Cardiac septum (tissue), 1 donor: ENCODE measurements around the gene JARID2. TPM values are rescaled to one million over a fixed set of nuclear protein-coding genes. Genes with fewer than 3 reads are reported as not detected.

Source experiments
- DNase-seq: peaks from one replicate; pipeline ENCODE4 v3.0.0-alpha.2; 2020; ENCODE audit warnings: low spot score
- intact Hi-C: fragments of 100-400 bp; cut with DNase I; formaldehyde crosslinking; loops from one replicate; pipeline ENCODE4 v1.14.0; 2022
- total RNA-seq: library from RNA; stranded (reverse); fragmentation: NEBNext Ultra II Directional; extraction: Animal tissue kit (Norgen Biotek cat#: 25700); gene quantifications from one replicate; pipeline ENCODE4 v1.2.1, GENCODE V29; 2021
- donor health status: DM: no; HTN: no; CAD: no.

The JARID2 gene
- total RNA-seq, 1 donor from 2014 or later, result 4.5 TPM

GRCh38 chr6:15460110-15460727 is 214.3 kb downstream of the JARID2 start:
- intact Hi-C loops, result no loop called here
- DNase-seq, result no peak

DNA sequence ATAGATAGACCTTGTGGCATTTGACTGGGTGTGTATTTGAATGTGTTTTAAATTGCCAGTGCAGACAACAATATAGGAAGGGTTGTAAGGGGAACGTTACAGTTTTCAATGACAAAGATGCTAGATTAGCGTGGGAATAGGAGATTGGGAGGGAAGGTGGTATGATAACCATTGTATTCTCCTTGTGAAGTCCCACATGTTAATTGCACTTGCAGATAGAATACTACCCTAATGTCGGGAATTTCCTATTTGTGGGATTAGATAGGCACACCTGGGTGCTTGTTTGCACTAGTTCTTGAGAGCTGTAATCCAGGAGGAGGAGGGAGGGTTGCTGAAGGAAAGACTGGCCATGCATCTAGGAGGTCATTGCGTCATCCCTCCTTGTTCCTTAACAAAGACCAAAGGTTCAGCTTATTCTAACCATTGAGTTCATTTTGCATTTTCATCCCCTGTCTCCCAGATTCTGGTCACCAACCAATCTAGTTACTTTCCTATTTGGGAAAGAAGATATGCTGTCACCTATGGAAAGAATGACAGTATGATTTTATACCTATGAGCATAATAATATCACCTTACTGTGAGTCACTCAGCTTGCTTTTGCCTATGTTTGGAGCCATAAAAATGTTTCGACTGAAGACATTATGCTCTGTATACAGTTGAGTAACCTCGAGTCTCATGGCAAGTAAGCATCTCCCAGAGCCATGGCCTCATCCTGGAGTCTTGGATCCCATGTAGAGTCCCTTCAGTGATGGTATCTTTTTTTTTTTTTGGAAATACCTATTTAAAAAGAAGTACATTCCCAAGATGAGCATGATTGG is 215.5 kb downstream of the JARID2 start:
- no peak for DNase-seq
- intact Hi-C loops, result no loop called here

GRCh38 chr6:15462256-15462655 is 216.4 kb downstream of the JARID2 start:
- no peak for DNase-seq
- intact Hi-C loops, result no loop called here

DNA sequence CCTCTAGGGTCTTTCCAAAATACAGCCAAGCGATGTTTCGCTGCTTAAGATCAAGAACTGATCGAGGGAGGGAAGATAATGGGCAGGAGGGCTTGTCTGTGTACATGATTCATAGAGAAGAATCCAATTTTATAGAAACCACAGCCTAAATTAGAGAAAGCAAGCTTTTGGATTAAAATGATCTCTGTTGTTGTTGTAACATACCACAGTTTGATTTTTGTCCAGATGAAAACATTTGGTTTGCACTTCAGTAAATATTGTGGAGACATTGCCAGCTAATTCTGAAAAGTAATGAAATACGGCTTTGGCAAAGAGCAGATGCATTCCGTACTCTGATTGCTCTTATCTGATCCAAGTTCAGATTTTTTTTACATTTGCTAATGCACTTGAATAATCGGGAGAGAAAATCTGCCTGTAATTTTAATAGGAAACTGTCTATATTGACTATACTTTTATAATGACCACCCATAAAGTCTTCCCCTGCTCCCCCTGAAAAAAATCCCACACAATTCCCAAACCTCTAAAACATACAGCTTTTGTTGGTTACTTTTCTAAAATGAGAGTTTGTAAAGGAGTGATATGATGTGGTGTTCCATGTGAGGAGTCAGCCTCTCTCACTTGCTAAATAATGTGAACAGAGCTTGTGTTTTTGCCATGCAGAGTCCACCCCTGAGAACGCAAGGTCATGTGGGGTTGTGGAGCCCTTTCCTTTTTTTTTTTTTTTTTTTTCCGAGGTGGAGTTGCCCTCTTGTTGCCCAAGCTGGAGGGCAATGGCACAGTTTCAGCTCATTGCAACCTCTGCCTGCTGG is 217.1 kb downstream of the JARID2 start:
- DNase-seq, result no peak
- intact Hi-C loops, result no loop called here

- intact Hi-C loops, result no loop called here
Observed at GRCh38 chr6:15464211-15464725, 218.4 kb downstream of the JARID2 start.

GRCh38 chr6:15465212-15465611 is 219.3 kb downstream of the JARID2 start:
- intact Hi-C loops, result no loop called here
- no peak for DNase-seq

More at GRCh38 chr6:15464211-15464725, 218.4 kb downstream of the JARID2 start:
- no peak for DNase-seq

DNA sequence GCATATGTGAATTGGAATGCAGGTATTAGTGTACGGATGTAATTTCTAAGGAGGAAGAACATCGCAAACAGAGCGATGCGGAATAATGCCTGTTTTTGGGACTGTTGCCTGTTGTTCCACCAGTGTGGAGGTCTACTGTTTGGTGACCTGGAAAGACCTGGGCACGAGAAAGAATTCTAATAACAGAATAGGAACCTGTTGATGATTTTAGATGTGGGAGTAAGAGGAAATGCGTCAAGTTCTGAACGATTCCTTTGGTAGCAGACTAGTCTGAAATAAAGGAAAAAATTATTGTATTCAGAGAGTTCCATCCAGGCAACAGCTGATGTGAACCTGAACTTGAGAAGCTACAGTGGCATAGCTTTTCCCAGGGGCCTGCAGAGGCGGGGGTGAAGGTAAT is 224.9 kb downstream of the JARID2 start:
- no peak for DNase-seq
- intact Hi-C loops, result no loop called here

GRCh38 chr6:15472621-15473020 is 226.8 kb downstream of the JARID2 start:
- no peak for DNase-seq
- intact Hi-C loops, result no loop called here

DNA sequence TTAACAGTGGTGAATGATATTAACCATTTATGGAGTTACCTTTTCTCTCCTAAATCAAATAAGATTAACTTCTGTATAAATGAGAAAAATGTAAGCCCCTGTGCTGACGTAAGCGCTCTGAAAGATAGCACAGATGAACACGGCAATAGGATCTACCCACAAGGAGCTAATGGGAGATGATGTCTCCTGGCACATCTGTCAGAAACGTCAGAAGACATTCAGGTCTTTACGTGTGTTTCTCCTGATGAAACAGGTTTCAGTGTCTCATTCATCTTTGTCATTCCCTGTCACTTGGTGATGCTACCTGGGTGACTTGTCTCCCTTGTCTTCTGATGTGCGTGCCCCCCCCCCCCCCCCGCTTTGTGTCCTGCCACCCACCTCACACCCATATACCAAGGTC is 227.3 kb downstream of the JARID2 start:
- DNase-seq, result no peak
- intact Hi-C loops, result no loop called here

DNA sequence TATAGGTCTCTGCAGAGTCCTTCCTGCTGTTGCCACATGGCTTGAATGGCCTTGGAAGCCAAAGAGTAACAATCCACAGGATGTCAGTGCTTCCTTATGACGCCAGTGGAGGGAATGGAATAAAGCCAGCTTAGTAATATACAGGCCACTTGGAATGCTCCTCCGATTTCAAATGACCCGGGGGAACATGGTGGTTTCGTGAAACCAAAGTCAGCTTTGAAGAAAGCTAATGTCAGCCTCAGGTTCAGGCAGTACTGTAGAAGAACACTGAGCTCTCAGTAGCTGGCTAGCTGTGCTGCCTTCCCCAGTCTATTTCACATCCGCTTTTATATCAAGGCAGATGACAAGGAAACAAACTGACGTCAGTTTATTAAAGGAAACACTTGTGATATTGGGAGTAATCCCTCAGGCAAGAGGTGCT is 227.9 kb downstream of the JARID2 start:
- no peak for DNase-seq
- intact Hi-C loops, result no loop called here

DNA sequence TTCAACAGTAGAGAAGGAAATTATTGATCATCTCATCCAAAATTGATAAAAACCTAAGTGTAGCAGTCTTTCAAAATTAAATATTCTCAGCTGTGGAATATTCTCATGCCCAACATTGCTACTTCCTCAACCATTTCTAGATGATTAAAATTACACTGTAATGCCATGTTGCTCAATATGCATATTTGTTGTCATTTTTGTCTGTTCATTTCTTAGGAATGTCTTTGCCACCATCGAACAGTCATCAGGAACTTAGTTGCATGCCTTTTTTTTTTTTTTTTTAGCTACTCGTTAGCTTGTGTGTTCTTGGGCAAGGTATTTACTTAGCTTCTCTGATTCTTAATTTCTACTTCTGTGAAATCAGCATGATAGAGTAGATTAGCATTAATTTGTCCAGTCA is 228.3 kb downstream of the JARID2 start:
- no peak for DNase-seq
- intact Hi-C loops, result no loop called here

DNA sequence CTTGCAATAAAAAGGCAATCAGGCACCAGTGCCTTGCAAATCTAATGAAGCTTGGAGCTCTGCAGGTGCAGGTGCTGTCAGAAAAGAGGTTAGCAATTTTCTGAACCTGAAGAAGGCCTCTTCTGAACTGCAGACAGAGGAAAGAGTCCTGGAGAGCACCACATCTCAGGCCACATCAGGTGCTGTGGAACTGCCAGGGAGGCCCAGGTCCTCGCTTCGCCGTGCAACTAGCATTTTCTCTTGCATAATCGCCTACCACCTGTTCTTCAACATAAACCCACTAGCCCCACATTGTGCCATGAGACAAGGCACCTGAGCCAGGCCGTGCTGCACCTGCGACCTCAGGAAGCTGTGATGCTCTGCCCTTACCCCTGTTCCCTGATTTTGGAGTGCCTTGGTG is 229.4 kb downstream of the JARID2 start:
- no peak for DNase-seq
- intact Hi-C loops, result no loop called here

GRCh38 chr6:15475872-15476271 is 230.0 kb downstream of the JARID2 start:
- intact Hi-C loops, result no loop called here
- no peak for DNase-seq

DNA sequence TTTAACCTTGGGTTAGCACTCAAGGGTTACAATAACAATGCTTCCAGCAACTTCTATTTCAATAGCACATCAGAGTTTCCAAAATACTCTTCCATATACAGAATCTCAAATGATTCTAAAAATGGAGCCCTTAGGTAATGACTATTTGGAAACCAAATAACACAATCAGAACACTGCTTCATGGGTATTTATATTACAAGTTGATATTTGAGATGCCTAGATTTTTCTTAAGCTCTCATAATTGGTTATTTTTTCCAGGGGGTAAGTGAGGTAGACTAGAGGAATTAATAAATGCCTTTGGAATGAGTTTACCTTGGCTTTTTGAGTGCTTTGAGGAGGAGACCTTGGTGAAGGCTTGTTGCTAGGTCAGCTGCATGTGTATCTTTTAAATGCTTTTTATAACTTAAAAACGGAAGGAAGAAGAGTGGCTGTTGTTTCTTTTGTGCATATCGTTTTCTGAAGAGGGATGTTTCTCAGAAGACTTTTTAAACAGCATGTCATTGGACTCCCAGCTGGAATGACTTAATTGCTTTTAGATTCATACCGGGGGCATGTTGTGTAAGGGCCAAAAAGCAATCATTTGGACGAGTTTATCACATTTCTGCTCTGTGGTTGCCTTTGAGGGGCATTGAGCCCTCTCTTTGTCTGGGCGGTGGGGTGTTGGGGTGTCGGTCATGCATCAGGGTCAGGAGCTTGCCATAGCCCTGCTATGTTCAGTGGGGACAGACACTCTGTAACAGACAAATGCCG is 230.9 kb downstream of the JARID2 start:
- no peak for DNase-seq
- intact Hi-C loops, result no loop called here

DNA sequence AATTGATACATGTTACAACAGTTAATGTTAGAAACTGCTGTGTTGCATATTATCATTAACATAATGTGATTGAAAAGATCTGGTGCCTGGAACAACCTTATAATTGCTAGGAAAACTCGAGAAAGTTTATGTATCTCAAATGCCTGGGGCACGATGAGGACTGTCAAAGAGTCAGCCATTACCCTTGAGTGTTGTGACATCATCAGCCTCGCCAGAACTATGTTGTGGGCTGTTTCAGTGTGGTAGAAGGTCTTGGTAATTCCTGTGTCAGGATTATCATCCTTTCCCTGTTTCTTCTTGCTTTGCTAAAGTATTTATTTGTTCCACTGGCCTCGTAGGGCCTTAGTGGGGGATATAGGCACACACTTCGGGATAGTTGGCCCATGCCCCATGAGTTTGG is 231.9 kb downstream of the JARID2 start:
- no peak for DNase-seq
- intact Hi-C loops, result no loop called here

DNA sequence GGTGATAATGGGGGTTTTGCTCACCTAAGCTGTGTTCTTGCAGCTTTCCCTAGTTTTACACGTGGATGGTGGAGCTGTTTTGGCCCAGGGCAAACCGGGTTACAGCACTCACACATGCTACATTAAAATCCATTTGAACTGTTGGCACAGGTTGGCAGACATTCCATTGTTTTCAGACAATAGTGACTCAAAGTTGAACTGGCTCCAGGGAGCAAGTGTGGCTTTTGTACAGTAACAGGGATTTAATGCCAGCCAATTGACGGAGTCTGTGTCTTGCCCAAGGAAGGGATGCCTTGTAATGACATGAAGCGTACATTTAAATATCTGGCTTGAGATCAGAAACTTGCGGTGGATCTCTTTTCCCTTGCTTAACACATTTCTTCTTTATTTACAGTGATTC is 233.9 kb downstream of the JARID2 start:
- intact Hi-C loops, result no loop called here
- DNase-seq, result no peak

- no peak for DNase-seq
- intact Hi-C loops, result no loop called here
Observed at GRCh38 chr6:15480525-15480924, 234.7 kb downstream of the JARID2 start.

DNA sequence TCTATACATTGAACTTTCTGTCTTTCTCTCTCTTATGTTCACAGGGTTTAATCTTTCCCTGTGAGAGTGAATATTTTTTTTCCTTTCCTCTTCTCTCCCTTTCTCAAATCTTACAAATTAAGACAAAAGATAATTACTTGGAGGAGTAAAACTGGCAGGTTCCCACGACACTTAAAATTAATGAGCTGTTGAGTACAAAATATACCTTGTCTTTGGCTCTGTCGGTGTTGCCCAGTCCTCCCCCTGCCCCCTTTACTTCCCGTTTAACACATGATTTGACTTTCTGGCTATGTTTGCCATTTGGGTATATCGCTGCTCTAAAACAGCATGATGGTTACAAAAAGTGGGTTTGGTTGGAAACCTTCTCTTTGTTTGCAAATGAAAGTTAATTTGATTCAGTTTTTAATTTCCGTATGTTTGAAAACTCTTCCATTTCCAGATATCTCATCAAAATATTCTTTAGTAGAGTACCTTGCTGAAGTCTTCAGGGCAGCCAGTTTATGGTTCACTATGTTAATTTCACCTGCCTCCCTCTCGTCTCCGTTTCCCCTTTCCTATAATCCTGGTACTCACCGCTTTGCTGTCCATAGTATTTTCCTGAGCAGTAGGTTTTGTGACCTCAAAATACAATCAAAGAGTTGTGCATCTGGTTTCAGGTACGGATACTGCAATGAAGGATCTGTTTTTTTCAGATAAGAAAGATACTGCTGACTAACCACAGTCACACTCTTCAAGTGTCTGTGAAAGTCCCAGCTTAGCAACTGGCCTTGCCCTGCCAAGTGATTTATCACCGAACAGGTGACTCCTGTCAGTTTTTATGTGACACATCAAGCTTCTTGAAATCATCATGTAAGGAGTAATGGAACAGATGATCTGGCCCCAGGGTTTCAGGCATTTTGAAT is 235.8 kb downstream of the JARID2 start:
- intact Hi-C loops, result no loop called here
- no peak for DNase-seq

DNA sequence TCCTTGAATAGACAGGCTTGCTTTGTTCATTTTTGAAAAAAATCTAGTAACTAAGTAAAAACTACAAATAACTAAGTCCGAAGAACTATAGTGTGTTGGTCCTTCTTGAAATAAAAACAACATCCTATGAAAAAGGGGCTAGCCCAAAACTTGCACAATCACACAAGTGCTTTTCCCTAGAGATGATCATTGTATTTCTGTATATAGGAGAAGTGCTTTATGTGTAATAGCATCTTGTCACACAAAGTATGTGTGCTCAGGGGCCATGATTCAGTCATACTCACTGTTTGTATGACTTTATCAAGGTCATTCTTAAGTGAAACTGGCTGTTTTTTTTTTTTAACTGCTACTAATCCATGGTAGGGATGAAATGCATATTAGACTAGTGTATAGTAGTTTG is 237.2 kb downstream of the JARID2 start:
- intact Hi-C loops, result no loop called here
- DNase-seq, result no peak
